ENCODE data around the gene DBR1.
A peak's percentile ranks its signal among the peaks of the same experiment; 100 is the strongest.
"Not testable (repeated sequence)": the region's sequence is repeated elsewhere in the genome, so short reads cannot be mapped to it uniquely, and the experiment has no call there.

DBR1 gene

GRCh38 chr3:138157743-138158142 lies 17.0 kb downstream of the DBR1 start:
- no peak for DNase-seq
- TF ChIP-seq CTCF (IDR thresholded peaks at IDR 0.05; ENCODE audit: low read depth, low read length), result no peak
- Histone ChIP-seq H3K27me3 (ENCODE audit: insufficient read depth, low read depth, severe bottlenecking) (no peaks in the 10 kb centered on the region), H3K4me3 (ENCODE audit: low read depth, low read length) (no peak overlapping the region), H3K27ac (no peak overlapping the region), H3K36me3 (peaks cover 18% of the 10 kb centered on the region), H3K9me3 (ENCODE audit: severe bottlenecking) (peaks cover 4% of the 10 kb centered on the region)

GRCh38 chr3:138154534-138154933 lies 20.2 kb downstream of the DBR1 start:
- H3K27me3 ChIP-seq (ENCODE audit: insufficient read depth, low read depth, severe bottlenecking), result no peaks in the 10 kb centered on the region
- TF ChIP-seq CTCF (IDR thresholded peaks at IDR 0.05; ENCODE audit: low read depth, low read length), result no peak
- peaks cover 4% of the 10 kb centered on the region for H3K9me3 ChIP-seq (ENCODE audit: severe bottlenecking)
- no peak overlapping the region for H3K27ac ChIP-seq
- H3K4me3 ChIP-seq (ENCODE audit: low read depth, low read length), result no peak overlapping the region
- no peak for DNase-seq
- no peaks in the 10 kb centered on the region for H3K36me3 ChIP-seq

GRCh38 chr3:138148503-138148902 lies 26.2 kb downstream of the DBR1 start:
- no peak overlapping the region for H3K4me3 ChIP-seq (ENCODE audit: low read depth, low read length)
- no peak overlapping the region for H3K27ac ChIP-seq
- peak; percentile 16 for DNase-seq
- H3K9me3 ChIP-seq (ENCODE audit: severe bottlenecking), result no peaks in the 10 kb centered on the region
- H3K36me3 ChIP-seq, result no peaks in the 10 kb centered on the region
- no peaks in the 10 kb centered on the region for H3K27me3 ChIP-seq (ENCODE audit: insufficient read depth, low read depth, severe bottlenecking)
- TF ChIP-seq CTCF (IDR thresholded peaks at IDR 0.05; ENCODE audit: low read depth, low read length), result 0 out of 2 replicates have a peak, but pooled peaks have one; percentile 3

GRCh38 chr3:138142181-138142580 lies 32.5 kb downstream of the DBR1 start:
- H3K9me3 ChIP-seq (ENCODE audit: severe bottlenecking); H3K27me3 ChIP-seq (ENCODE audit: insufficient read depth, low read depth, severe bottlenecking); H3K36me3 ChIP-seq; H3K4me3 ChIP-seq (ENCODE audit: low read depth, low read length); H3K27ac ChIP-seq; DNase-seq: not testable (repeated sequence)

GRCh38 chr3:138140940-138141339 lies 33.8 kb downstream of the DBR1 start:
- Histone ChIP-seq H3K27ac (no peak overlapping the region), H3K27me3 (ENCODE audit: insufficient read depth, low read depth, severe bottlenecking) (no peaks in the 10 kb centered on the region), H3K36me3 (no peaks in the 10 kb centered on the region), H3K4me3 (ENCODE audit: low read depth, low read length) (no peak overlapping the region), H3K9me3 (ENCODE audit: severe bottlenecking) (no peaks in the 10 kb centered on the region)
- DNase-seq, result no peak
- TF ChIP-seq CTCF (IDR thresholded peaks at IDR 0.05; ENCODE audit: low read depth, low read length), result no peak

GRCh38 chr3:138139691-138140090 lies 35.0 kb downstream of the DBR1 start:
- DNase-seq, result no peak
- Histone ChIP-seq H3K9me3 (ENCODE audit: severe bottlenecking) (no peaks in the 10 kb centered on the region), H3K4me3 (ENCODE audit: low read depth, low read length) (no peak overlapping the region), H3K27me3 (ENCODE audit: insufficient read depth, low read depth, severe bottlenecking) (no peaks in the 10 kb centered on the region), H3K27ac (no peak overlapping the region), H3K36me3 (no peaks in the 10 kb centered on the region)
- no peak for TF ChIP-seq CTCF (IDR thresholded peaks at IDR 0.05; ENCODE audit: low read depth, low read length)

All from WERI-Rb-1 (cell line).